ENCODE measurements around the gene OCA2. TPM values are rescaled to one million over a fixed set of nuclear protein-coding genes. Genes with fewer than 3 reads are reported as not detected.

Gene OCA2
- total RNA-seq, 4 donors from 2014 or later = 7.0 to 53.1 (median 20.4) TPM

DNA sequence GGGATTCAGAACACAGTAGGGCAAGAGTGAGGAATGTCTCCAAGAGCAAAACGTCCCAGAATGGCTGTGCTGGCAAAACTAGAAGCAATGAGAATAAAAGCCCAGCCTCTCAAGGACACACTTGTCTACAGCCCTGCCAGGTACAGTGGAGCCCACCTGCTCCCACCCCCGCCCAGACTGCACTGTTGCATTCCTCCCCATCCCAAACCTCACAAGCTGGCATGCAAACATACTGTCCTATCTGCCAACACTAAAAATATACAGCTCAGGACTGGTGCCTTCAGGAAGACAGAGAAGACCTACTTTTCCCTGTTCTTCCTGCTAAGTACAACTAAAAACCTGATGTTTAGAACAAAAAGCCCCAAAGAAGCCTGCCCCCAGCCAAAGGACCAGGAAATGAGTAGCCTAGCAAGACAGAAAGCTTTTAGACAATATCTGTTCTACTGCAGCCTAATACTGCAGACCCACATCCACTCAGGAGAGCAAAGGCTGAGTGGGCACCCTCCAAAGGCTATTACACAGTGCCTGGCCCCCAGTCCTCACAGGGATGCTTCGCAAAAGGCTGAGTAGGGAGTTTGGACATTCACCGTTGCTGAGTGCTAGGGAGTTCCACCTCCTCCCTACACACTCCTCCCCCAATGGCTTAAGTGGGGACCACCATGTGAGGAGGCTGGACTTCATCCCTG is 13.5 kb downstream of the OCA2 start:
- Histone ChIP-seq H3K9me3 (no peaks in the 10 kb centered on the region), H3K27ac (no peak overlapping the region), H3K27me3 (peaks cover 9% of the 10 kb centered on the region), H3K4me3 (no peak overlapping the region), H3K36me3 (no peaks in the 10 kb centered on the region), H3K4me1 (no peaks in the 10 kb centered on the region)
- WGBS = 84% methylated on average over 4 of the region's 4 CpGs
- no peak for TF ChIP-seq POLR2AphosphoS5 (IDR thresholded peaks at IDR 0.05)
- no peak for TF ChIP-seq EP300 (IDR thresholded peaks at IDR 0.05)
- no peak for TF ChIP-seq POLR2A (IDR thresholded peaks at IDR 0.05)
- TF ChIP-seq CTCF (IDR thresholded peaks at IDR 0.05) = no peak
- DNase-seq (ENCODE audit: low spot score in 2 of 2) = no peak

DNA sequence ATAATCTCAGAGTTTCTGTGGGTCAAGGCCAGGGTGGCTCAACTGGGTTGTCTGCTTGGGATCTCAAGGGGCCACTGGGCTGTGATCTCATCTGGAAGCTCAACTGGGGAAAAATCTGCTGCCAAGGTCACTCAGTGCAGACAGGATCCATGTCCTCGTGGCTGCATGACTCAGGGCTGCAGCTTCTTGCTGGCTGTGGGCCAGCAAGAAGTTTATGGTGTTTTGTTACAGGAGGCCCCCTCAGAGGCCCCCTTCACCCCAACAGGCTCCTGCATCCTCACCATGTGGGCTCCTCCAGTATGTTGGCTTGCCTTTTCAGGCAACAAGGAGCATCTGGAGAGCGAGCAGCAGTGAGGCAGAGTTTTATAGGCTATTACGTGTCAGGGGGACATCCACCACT is 14.6 kb downstream of the OCA2 start:
- Histone ChIP-seq H3K4me1 (no peaks in the 10 kb centered on the region), H3K27me3 (peaks cover 9% of the 10 kb centered on the region), H3K9me3 (no peaks in the 10 kb centered on the region), H3K4me3 (no peak overlapping the region), H3K36me3 (no peaks in the 10 kb centered on the region), H3K27ac (no peak overlapping the region)
- TF ChIP-seq CTCF (IDR thresholded peaks at IDR 0.05) (no peak), EP300 (IDR thresholded peaks at IDR 0.05) (no peak), POLR2AphosphoS5 (IDR thresholded peaks at IDR 0.05) (no peak), POLR2A (IDR thresholded peaks at IDR 0.05) (no peak)
- DNase-seq (ENCODE audit: low spot score in 2 of 2) = no peak
- WGBS = 33% methylated on average over 1 of the region's 3 CpGs

- H3K27ac ChIP-seq = no peak overlapping the region
- TF ChIP-seq POLR2A (IDR thresholded peaks at IDR 0.05) (no peak), CTCF (IDR thresholded peaks at IDR 0.05) (no peak), POLR2AphosphoS5 (IDR thresholded peaks at IDR 0.05) (no peak), EP300 (IDR thresholded peaks at IDR 0.05) (no peak)
- no peaks in the 10 kb centered on the region for H3K36me3 ChIP-seq
- H3K9me3 ChIP-seq = no peaks in the 10 kb centered on the region
- peaks cover 12% of the 10 kb centered on the region for H3K27me3 ChIP-seq
- no peak for DNase-seq (ENCODE audit: low spot score in 2 of 2)
- WGBS = 72% methylated on average over 11 of the region's 11 CpGs
- no peaks in the 10 kb centered on the region for H3K4me1 ChIP-seq
- H3K4me3 ChIP-seq = no peak overlapping the region
Measured at GRCh38 chr15:28082891-28083684, 16.0 kb downstream of the OCA2 start.

DNA sequence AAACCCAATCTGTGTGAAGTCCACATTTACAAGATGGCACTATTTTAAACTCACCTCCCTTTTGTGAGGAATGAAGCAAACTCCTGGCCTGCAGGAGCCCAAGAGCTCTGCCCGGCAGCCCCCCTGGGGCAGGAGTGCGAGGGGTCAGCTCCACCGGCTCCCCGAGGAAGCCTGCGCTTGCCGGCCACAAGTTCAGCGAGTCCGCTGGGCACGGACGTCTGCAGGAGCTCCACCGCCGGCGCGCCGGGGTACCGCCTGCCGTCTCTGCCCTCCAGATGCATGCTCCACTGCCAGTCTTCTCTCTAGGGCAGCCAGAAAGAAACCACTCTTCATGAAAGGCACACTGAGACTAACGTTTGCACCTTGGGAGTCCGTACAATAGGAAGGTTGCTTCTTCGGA is 17.5 kb downstream of the OCA2 start:
- TF ChIP-seq POLR2A (IDR thresholded peaks at IDR 0.05) (no peak), EP300 (IDR thresholded peaks at IDR 0.05) (no peak), CTCF (IDR thresholded peaks at IDR 0.05) (no peak), POLR2AphosphoS5 (IDR thresholded peaks at IDR 0.05) (no peak)
- H3K4me1 ChIP-seq = no peaks in the 10 kb centered on the region
- no peak overlapping the region for H3K27ac ChIP-seq
- WGBS = 91% methylated on average over 8 of the region's 20 CpGs
- H3K27me3 ChIP-seq = peaks cover 12% of the 10 kb centered on the region
- no peak overlapping the region for H3K4me3 ChIP-seq
- H3K36me3 ChIP-seq = no peaks in the 10 kb centered on the region
- DNase-seq (ENCODE audit: low spot score in 2 of 2) = no peak
- no peaks in the 10 kb centered on the region for H3K9me3 ChIP-seq

- Histone ChIP-seq H3K9me3 (no peaks in the 10 kb centered on the region), H3K27me3 (peaks cover 7% of the 10 kb centered on the region), H3K27ac (no peak overlapping the region), H3K4me1 (no peaks in the 10 kb centered on the region), H3K36me3 (no peaks in the 10 kb centered on the region), H3K4me3 (no peak overlapping the region)
- TF ChIP-seq POLR2A (IDR thresholded peaks at IDR 0.05) (no peak), CTCF (IDR thresholded peaks at IDR 0.05) (no peak), EP300 (IDR thresholded peaks at IDR 0.05) (no peak), POLR2AphosphoS5 (IDR thresholded peaks at IDR 0.05) (no peak)
- whole genome bisulfite sequencing = 60% methylated on average over 8 of the region's 8 CpGs
- DNase-seq (ENCODE audit: low spot score in 2 of 2) = no peak
Measured at GRCh38 chr15:28080386-28080785, 18.7 kb downstream of the OCA2 start.
